Activated CD4-positive, CD25-positive, alpha-beta regulatory T cell (primary cell): ENCODE measurements around the gene FOXK1.
"Not testable (repeated sequence)": the region's sequence is repeated elsewhere in the genome, so short reads cannot be mapped to it uniquely, and the experiment has no call there.

Source experiments
- DNase-seq, 4 experiments: peaks; one replicate each; lab custom pipeline; 2025; lab: John Stamatoyannopoulos, UW

FOXK1 gene

GRCh38 chr7:4800926-4801838, 119.1 kb downstream of the FOXK1 start:
- DNase-seq = no peak

- no peak for DNase-seq
Measured at GRCh38 chr7:4801839-4802231, 119.7 kb downstream of the FOXK1 start.

DNA sequence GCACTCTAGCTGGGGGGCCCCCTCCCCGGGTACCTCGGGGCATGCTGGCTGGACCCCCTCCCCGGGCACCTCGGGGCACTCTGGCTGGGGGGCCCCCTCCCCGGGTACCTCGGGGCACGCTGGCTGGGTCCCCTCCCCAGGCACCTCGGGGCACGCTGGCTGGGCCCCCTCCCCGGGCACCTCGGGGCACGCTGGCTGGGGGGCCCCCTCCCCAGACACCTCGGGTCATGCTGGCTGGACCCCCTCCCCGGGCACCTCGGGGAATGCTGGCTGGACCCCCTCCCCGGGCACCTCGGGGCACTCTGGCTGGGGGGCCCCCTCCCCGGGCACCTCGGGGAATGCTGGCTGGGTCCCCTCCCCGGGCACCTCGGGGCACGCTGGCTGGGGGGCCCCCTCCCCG, 120.5 kb downstream of the FOXK1 start:
- DNase-seq = not testable (repeated sequence)

GRCh38 chr7:4803397-4804241, 121.5 kb downstream of the FOXK1 start:
- DNase-seq = no peak

- no peak for DNase-seq
Measured at GRCh38 chr7:4805110-4805983, 123.3 kb downstream of the FOXK1 start.

GRCh38 chr7:4805984-4806300, 123.8 kb downstream of the FOXK1 start:
- no peak for DNase-seq

- DNase-seq = no peak
Measured at GRCh38 chr7:4806983-4807597, 125.0 kb downstream of the FOXK1 start.

DNA sequence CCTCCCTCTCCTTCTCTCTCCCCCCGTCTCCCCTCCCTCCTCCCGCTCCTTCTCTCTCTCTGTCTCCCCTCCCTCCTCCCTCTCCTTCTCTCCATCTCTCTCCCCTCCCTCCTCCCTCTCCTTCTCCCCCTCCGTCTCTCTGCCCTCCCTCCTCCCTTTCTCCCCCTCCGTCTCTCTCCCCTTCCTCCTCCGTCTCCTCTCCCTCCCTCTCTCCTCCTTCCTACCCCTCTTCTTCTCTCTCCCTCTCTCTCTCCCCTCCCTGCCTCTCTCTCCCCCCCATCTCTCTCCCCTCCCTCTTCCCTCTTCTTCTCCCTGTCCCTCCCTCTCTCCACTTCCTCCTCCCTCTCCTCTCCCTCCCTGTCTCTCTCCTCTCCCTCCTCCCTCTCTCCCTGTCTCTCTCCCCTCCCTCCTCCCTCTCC, 125.5 kb downstream of the FOXK1 start:
- DNase-seq = no peak

DNA sequence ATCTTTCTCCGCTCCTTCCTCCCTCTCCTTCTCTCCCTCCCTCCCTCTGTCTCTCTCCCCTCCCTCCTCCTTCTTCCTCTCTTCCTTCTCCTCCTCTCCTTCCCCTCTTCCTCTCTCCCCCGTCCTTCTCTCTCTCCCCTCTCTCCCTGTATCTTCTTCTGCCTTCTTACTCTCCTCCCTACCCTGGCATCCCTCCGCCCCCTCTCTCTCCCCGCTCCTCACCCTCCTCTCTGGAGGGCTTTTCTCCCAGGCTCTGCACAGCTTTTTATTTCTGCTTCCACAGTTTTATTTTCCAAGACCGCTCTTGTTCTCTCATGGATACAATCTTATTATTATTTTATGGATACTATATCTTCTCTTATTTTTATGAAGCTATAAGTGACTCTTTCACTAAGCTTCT, 125.9 kb downstream of the FOXK1 start:
- no peak for DNase-seq

- DNase-seq = no peak
Measured at GRCh38 chr7:4808565-4808964, 126.5 kb downstream of the FOXK1 start.

DNA sequence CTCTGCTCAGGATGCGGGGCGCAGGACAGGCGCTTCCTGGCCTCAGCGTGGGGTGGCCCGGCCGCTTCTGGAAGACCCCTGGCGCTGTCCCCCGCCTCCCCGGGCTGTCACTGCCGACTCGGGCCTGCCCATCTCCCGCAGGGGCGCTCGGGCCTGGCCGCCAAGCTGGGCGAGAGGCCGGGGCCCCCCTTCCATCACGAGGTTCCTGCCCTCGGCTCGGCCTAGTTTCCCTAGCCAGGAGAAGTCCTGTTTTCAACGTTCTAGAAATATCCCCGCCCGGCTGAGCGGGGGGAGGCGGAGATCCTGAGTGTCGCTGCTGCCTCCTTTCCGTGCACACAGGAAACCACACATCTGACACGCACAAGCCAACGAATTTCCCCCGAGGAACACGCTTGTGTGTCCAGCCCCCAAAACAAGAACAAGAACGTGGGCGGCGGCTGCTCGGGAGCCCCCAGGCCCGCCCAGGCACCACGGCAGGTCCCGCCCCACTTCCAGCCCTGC, 127.0 kb downstream of the FOXK1 start:
- no peak for DNase-seq

GRCh38 chr7:4809666-4810065, 127.6 kb downstream of the FOXK1 start:
- no peak for DNase-seq

DNA sequence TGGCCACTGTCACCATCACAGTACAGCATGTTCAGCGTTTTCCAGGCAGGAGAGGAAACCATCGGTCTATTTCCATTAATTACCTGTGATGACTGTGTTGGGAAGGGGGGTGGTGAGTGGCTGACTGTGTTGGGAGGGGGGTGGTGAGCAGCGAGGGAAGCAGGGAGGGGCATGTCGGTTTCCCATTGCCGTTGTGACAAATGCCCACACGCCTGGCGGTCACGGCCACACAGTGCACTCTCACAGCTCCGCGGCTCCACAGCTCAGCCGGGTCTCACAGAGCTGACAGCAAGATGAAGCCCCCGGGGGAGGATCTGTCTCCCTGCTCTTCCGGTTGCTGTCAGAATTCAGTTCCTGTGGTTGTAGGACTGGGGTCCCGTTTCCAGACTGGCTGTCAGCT, 132.3 kb downstream of the FOXK1 start:
- no peak for DNase-seq

- DNase-seq = no peak
Measured at GRCh38 chr7:4815121-4815520, 133.0 kb downstream of the FOXK1 start.

- no peak for DNase-seq
Measured at GRCh38 chr7:4815609-4816418, 133.7 kb downstream of the FOXK1 start.

DNA sequence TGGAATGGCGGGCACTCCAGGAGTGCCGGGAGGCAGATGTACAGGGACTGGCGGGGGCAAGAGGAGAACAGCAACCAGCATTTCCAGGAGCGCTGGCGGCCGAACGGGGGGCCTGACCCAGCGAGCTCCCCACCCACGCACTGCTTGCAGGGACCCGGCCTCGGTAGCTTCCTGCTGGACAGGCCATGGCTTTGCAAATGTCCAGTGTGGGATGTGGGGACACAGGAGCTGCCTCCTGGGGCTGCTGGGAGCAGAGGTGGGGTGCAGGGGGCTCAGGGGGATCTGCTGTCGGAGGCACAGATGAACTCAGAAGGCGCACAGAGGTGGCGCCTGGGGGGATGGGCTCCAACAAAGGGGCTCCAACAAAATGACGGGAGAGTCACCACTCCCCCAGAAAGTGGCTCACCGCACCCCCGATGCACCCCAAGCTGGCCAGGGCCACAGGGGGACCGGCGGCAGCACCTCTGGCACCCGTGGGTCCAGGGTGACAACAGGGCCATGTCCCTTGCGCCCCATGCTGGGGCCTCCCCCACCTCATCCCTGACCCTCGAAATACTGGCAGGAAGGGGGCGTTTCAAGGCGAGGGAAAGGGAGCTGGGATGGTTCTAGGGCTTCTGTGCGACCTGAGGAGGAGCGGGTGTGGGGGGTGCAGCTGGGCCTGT, 134.5 kb downstream of the FOXK1 start:
- DNase-seq = no peak

- no peak for DNase-seq
Measured at GRCh38 chr7:4817178-4817901, 135.2 kb downstream of the FOXK1 start.

GRCh38 chr7:4818000-4818794, 136.1 kb downstream of the FOXK1 start:
- no peak for DNase-seq
